Measurements from ENCODE around the gene TLR5. TPM values are rescaled to one million over a fixed set of nuclear protein-coding genes. Genes with fewer than 3 reads are reported as not detected.

Gene TLR5
- total RNA-seq, 4 donors from 2014 or later = 7.6 to 16.4 (median 8.9) TPM

- DNase-seq = peak; percentile 64 to 76
- Histone ChIP-seq H3K9me3 (no peaks in the 10 kb centered on the region), H3K4me1 (peaks cover 0 to 4% of the 10 kb centered on the region in 2 donors), H3K27me3 (no peaks in the 10 kb centered on the region), H3K36me3 (no peaks in the 10 kb centered on the region), H3K27ac (no peak overlapping the region), H3K4me3 (no peak overlapping the region)
- TF ChIP-seq CTCF (IDR thresholded peaks at IDR 0.05) = peak; percentile 71 to 91 (median 80)
- TF ChIP-seq POLR2A (IDR thresholded peaks at IDR 0.05) = no peak
- intact Hi-C loops (cut with DNase I; ENCODE audit: low total_unique reads) = loop anchor here (10.0 kb wide), 1 partner anchor 335 kb away; no protein-coding TSS in a partner anchor
These were observed 13.7 kb downstream of the TLR5 start for GRCh38 chr1:223129229-223129901.

- TF ChIP-seq POLR2A (IDR thresholded peaks at IDR 0.05) (no peak), CTCF (IDR thresholded peaks at IDR 0.05) (no peak)
- DNase-seq = no peak
- Histone ChIP-seq H3K36me3 (no peaks in the 10 kb centered on the region), H3K9me3 (no peaks in the 10 kb centered on the region), H3K27me3 (no peaks in the 10 kb centered on the region), H3K4me3 (no peak overlapping the region), H3K27ac (no peak overlapping the region), H3K4me1 (no peaks in the 10 kb centered on the region)
- intact Hi-C loops (cut with DNase I; ENCODE audit: low total_unique reads) = loop anchor here (10.0 kb wide), 1 partner anchor 332 kb away; no protein-coding TSS in a partner anchor
These were observed 16.3 kb downstream of the TLR5 start for GRCh38 chr1:223126741-223127140.

- no peaks in the 10 kb centered on the region for H3K4me1 ChIP-seq
- no peak for DNase-seq
- H3K4me3 ChIP-seq = no peak overlapping the region
- H3K27me3 ChIP-seq = no peaks in the 10 kb centered on the region
- no peaks in the 10 kb centered on the region for H3K36me3 ChIP-seq
- intact Hi-C loops (cut with DNase I; ENCODE audit: low total_unique reads) = loop anchor here (10.0 kb wide), 1 partner anchor 331 kb away; no protein-coding TSS in a partner anchor
- TF ChIP-seq CTCF (IDR thresholded peaks at IDR 0.05) (no peak), POLR2A (IDR thresholded peaks at IDR 0.05) (no peak)
- H3K27ac ChIP-seq = no peak overlapping the region
- no peaks in the 10 kb centered on the region for H3K9me3 ChIP-seq
These were observed 17.3 kb downstream of the TLR5 start for GRCh38 chr1:223125766-223126165.

- H3K9me3 ChIP-seq = no peaks in the 10 kb centered on the region
- H3K36me3 ChIP-seq = no peaks in the 10 kb centered on the region
- no peaks in the 10 kb centered on the region for H3K27me3 ChIP-seq
- TF ChIP-seq POLR2A (IDR thresholded peaks at IDR 0.05) = no peak
- TF ChIP-seq CTCF (IDR thresholded peaks at IDR 0.05) = no peak
- H3K4me1 ChIP-seq = no peaks in the 10 kb centered on the region
- H3K4me3 ChIP-seq = peak overlapping the region in 1 of 2 donors; percentile 9
- no peak for DNase-seq
- intact Hi-C loops (cut with DNase I; ENCODE audit: low total_unique reads) = loop anchor here (10.0 kb wide), 1 partner anchor 328 kb away; no protein-coding TSS in a partner anchor
- no peak overlapping the region for H3K27ac ChIP-seq
These were observed 19.9 kb downstream of the TLR5 start for GRCh38 chr1:223123011-223123610.

- Histone ChIP-seq H3K27me3 (no peaks in the 10 kb centered on the region), H3K36me3 (no peaks in the 10 kb centered on the region), H3K4me1 (no peaks in the 10 kb centered on the region), H3K9me3 (no peaks in the 10 kb centered on the region), H3K27ac (no peak overlapping the region), H3K4me3 (no peak overlapping the region)
- DNase-seq = no peak
- intact Hi-C loops (cut with DNase I; ENCODE audit: low total_unique reads) = no loop called here
- TF ChIP-seq CTCF (IDR thresholded peaks at IDR 0.05) = no peak
- no peak for TF ChIP-seq POLR2A (IDR thresholded peaks at IDR 0.05)
These were observed 24.6 kb downstream of the TLR5 start for GRCh38 chr1:223118418-223118817.

All from uterus (tissue), 4 donors.